ENCODE measurements around the gene PDZD2.

Gene PDZD2

GRCh38 chr5:31720004-31720403 lies 81.1 kb downstream of the PDZD2 start:
- Histone ChIP-seq H3K79me2 (ENCODE audit: control insufficient read depth, low read length) (no peaks in the 10 kb centered on the region), H3F3A (ENCODE audit: control insufficient read depth, insufficient read depth) (no peaks in the 10 kb centered on the region), H3K9me3 (ENCODE audit: control insufficient read depth, insufficient read depth, low read length) (no peaks in the 10 kb centered on the region), H3K36me3 (ENCODE audit: control insufficient read depth, low read length) (no peaks in the 10 kb centered on the region), H3K27me3 (ENCODE audit: control insufficient read depth, low read length) (peaks cover 2% of the 10 kb centered on the region; the same call in 1 of the 2 replicates), H3K4me3 (ENCODE audit: low read length) (no peak overlapping the region), H4K20me1 (ENCODE audit: control insufficient read depth, insufficient read depth, low read depth, low read length) (no peaks in the 10 kb centered on the region), H3K9me2 (replicated peaks; ENCODE audit: control insufficient read depth, low read length) (no peaks in the 10 kb centered on the region), H3K4me1 (ENCODE audit: control insufficient read depth, low read length) (no peaks in the 10 kb centered on the region), H3K27ac (ENCODE audit: low read depth, low read length) (no peak overlapping the region), H3K4me2 (ENCODE audit: low read length) (no peak overlapping the region)
- TF ChIP-seq CTCF (IDR thresholded peaks at IDR 0.05; ENCODE audit: low read depth, low read length, poor library complexity, severe bottlenecking) (no peak), EZH2phosphoT487 (IDR thresholded peaks at IDR 0.05; ENCODE audit: borderline replicate concordance, low read length) (no peak)

- Histone ChIP-seq H3K79me2 (ENCODE audit: control insufficient read depth, low read length) (no peaks in the 10 kb centered on the region), H3F3A (ENCODE audit: control insufficient read depth, insufficient read depth) (no peaks in the 10 kb centered on the region), H3K9me2 (replicated peaks; ENCODE audit: control insufficient read depth, low read length) (no peaks in the 10 kb centered on the region), H3K27ac (ENCODE audit: low read depth, low read length) (no peak overlapping the region), H3K4me3 (ENCODE audit: low read length) (no peak overlapping the region), H3K27me3 (ENCODE audit: control insufficient read depth, low read length) (peaks cover 2% of the 10 kb centered on the region; the same call in 1 of the 2 replicates), H3K4me1 (ENCODE audit: control insufficient read depth, low read length) (no peaks in the 10 kb centered on the region), H3K36me3 (ENCODE audit: control insufficient read depth, low read length) (no peaks in the 10 kb centered on the region), H3K4me2 (ENCODE audit: low read length) (no peak overlapping the region), H4K20me1 (ENCODE audit: control insufficient read depth, insufficient read depth, low read depth, low read length) (no peaks in the 10 kb centered on the region), H3K9me3 (ENCODE audit: control insufficient read depth, insufficient read depth, low read length) (no peaks in the 10 kb centered on the region)
- TF ChIP-seq CTCF (IDR thresholded peaks at IDR 0.05; ENCODE audit: low read depth, low read length, poor library complexity, severe bottlenecking) (no peak), EZH2phosphoT487 (IDR thresholded peaks at IDR 0.05; ENCODE audit: borderline replicate concordance, low read length) (no peak)
Observed at GRCh38 chr5:31720811-31721345, 81.9 kb downstream of the PDZD2 start.

GRCh38 chr5:31722111-31722510 lies 83.2 kb downstream of the PDZD2 start:
- Histone ChIP-seq H3F3A (ENCODE audit: control insufficient read depth, insufficient read depth) (no peaks in the 10 kb centered on the region), H3K79me2 (ENCODE audit: control insufficient read depth, low read length) (no peaks in the 10 kb centered on the region), H3K4me3 (ENCODE audit: low read length) (no peak overlapping the region), H3K9me2 (replicated peaks; ENCODE audit: control insufficient read depth, low read length) (no peaks in the 10 kb centered on the region), H3K4me1 (ENCODE audit: control insufficient read depth, low read length) (no peaks in the 10 kb centered on the region), H3K27ac (ENCODE audit: low read depth, low read length) (no peak overlapping the region), H3K27me3 (ENCODE audit: control insufficient read depth, low read length) (peaks cover 2% of the 10 kb centered on the region; the same call in 1 of the 2 replicates), H3K4me2 (ENCODE audit: low read length) (no peak overlapping the region), H3K36me3 (ENCODE audit: control insufficient read depth, low read length) (no peaks in the 10 kb centered on the region), H4K20me1 (ENCODE audit: control insufficient read depth, insufficient read depth, low read depth, low read length) (no peaks in the 10 kb centered on the region), H3K9me3 (ENCODE audit: control insufficient read depth, insufficient read depth, low read length) (no peaks in the 10 kb centered on the region)
- TF ChIP-seq EZH2phosphoT487 (IDR thresholded peaks at IDR 0.05; ENCODE audit: borderline replicate concordance, low read length) (no peak), CTCF (IDR thresholded peaks at IDR 0.05; ENCODE audit: low read depth, low read length, poor library complexity, severe bottlenecking) (no peak)

All from DOHH2 (cell line).